Gastroesophageal sphincter (tissue), 3 donors: Measurements from ENCODE around the gene NPY4R.
"Not testable (repeated sequence)": the region's sequence is repeated elsewhere in the genome, so short reads cannot be mapped to it uniquely, and the experiment has no call there.

Experiments used
- EP300 ChIP-seq: sonication (generic); formaldehyde crosslinking; IDR thresholded peaks from one replicate; pipeline ENCODE4 v1.6.1; 2017; ENCODE audit warnings: antibody characterized with exemption, mild to moderate bottlenecking
- POLR2A ChIP-seq, 2 donors: fragments of 450-650 bp; IDR thresholded peaks; one replicate each; pipeline ENCODE4 v1.6.1; 2017; ENCODE audit warnings: antibody characterized with exemption in 2 of 2, mild to moderate bottlenecking in 2 of 2, moderate library complexity in 1 of 2
- POLR2AphosphoS5 ChIP-seq: sonication (generic); formaldehyde crosslinking; IDR thresholded peaks from one replicate; pipeline ENCODE4 v1.6.1; 2017; ENCODE audit warnings: antibody characterized with exemption
- TF ChIP-seq, protein P1 (sequence below), 4 experiments: fragments of 200-600 bp in 2 of 4; fragments of 450-650 bp in 2 of 4; sonication (generic) in 1 of 4; IDR thresholded peaks; one replicate each; pipeline ENCODE4 v1.5.1; 2017 to 2019; ENCODE audit warnings: antibody characterized with exemption in 4 of 4, mild to moderate bottlenecking in 2 of 4, moderate library complexity in 2 of 4

DNA sequence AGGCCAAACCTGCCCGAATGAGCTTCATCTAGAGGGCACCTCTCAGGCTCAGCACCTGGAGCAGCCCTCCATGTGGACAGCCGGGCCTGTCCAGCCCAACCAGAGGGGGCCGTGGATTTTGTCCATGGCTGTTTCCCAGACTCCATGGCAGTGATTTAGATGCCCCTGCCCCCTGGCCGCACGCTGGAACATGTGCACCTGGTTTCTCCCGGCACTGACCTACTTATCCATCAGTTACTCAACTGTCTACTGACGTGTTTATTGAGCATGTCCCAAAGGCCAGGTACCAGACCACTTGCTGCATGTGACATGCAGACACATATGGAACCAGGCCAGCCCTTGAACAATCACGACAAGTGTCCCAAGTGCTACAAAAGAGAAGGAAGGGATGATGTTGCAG, 47.6 kb upstream of the NPY4R start:
- TF ChIP-seq POLR2A (IDR thresholded peaks at IDR 0.05); POLR2AphosphoS5; EP300: not testable (repeated sequence)
- TF ChIP-seq, protein P1, sequence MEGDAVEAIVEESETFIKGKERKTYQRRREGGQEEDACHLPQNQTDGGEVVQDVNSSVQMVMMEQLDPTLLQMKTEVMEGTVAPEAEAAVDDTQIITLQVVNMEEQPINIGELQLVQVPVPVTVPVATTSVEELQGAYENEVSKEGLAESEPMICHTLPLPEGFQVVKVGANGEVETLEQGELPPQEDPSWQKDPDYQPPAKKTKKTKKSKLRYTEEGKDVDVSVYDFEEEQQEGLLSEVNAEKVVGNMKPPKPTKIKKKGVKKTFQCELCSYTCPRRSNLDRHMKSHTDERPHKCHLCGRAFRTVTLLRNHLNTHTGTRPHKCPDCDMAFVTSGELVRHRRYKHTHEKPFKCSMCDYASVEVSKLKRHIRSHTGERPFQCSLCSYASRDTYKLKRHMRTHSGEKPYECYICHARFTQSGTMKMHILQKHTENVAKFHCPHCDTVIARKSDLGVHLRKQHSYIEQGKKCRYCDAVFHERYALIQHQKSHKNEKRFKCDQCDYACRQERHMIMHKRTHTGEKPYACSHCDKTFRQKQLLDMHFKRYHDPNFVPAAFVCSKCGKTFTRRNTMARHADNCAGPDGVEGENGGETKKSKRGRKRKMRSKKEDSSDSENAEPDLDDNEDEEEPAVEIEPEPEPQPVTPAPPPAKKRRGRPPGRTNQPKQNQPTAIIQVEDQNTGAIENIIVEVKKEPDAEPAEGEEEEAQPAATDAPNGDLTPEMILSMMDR (IDR thresholded peaks at IDR 0.05) = not testable (repeated sequence)
